B cell (primary cell): Measurements from ENCODE around the gene CD209. TPM values are rescaled to one million over a fixed set of nuclear protein-coding genes. Genes with fewer than 3 reads are reported as not detected.

Experiments used
- ATAC-seq: fragments of 200-7000 bp; cut with Tn5 transposase; one replicate; pipeline ENCODE4 v1.10.0; 2021; ENCODE audit warnings: low read depth, mild to moderate bottlenecking, moderate number of reproducible peaks, moderate library complexity
- CTCF ChIA-PET: fragments of 350-600 bp; sonication (Branson Sonifier 250); formaldehyde crosslinking; loops from one replicate; lab custom pipeline; 2021; ENCODE audit warnings: antibody characterized with exemption, inconsistent platforms; lab: Charles Lee
- POLR2A ChIA-PET: fragments of 350-600 bp; sonication (Branson Sonifier 250); formaldehyde crosslinking; loops from one replicate; lab custom pipeline; 2021; ENCODE audit warnings: antibody characterized with exemption; lab: Charles Lee
- DNase-seq: peaks from one replicate; pipeline ENCODE4 v3.0.0; 2013
- H2AFZ ChIP-seq: 2 replicates; pipeline ENCODE4 v1.6.1; 2012; ENCODE audit warnings: mild to moderate bottlenecking, low read depth, low read length; ENCODE audit not compliant: insufficient read depth, poor library complexity, severe bottlenecking
- H3K27ac ChIP-seq, 2 donors: 1 replicate in 1 of 2; 2 replicates in 1 of 2; pipeline ENCODE4 v1.5.1; 2012 to 2013; ENCODE audit warnings: low read length in 2 of 2, mild to moderate bottlenecking in 2 of 2, moderate library complexity in 1 of 2
- H3K27me3 ChIP-seq, 4 experiments: fragments of 200-600 bp in 1 of 4; sonication (generic) in 1 of 4; replicated peaks in 1 of 4; 1 replicate in 2 of 4; 2 replicates in 2 of 4; pipeline versions ENCODE4 v1.6.1 to v1.7.0; 2013 to 2016; ENCODE audit warnings: low read length in 3 of 4, mild to moderate bottlenecking in 2 of 4, mixed read lengths in 1 of 4, moderate library complexity in 1 of 4; ENCODE audit not compliant: insufficient read depth in 4 of 4, control insufficient read depth in 3 of 4; ENCODE audit errors: control extremely low read depth in 1 of 4
- H3K36me3 ChIP-seq, 2 experiments: replicated peaks in 1 of 2; 1 replicate in 1 of 2; 2 replicates in 1 of 2; pipeline versions ENCODE4 v1.6.1 to v1.7.1; 2013; ENCODE audit warnings: low read length in 1 of 2; ENCODE audit not compliant: insufficient read depth in 2 of 2, control insufficient read depth in 1 of 2; ENCODE audit errors: control extremely low read depth in 1 of 2, extremely low read depth in 1 of 2
- H3K4me1 ChIP-seq, 2 donors: fragments of 200-600 bp in 1 of 2; sonication (generic) in 1 of 2; 1 replicate in 1 of 2; 2 replicates in 1 of 2; pipeline versions ENCODE4 v1.5.1 to v1.6.1; 2013 to 2017; ENCODE audit warnings: low read length in 2 of 2; ENCODE audit not compliant: control insufficient read depth in 2 of 2, insufficient read depth in 2 of 2
- H3K4me2 ChIP-seq: replicated peaks from 2 replicates; pipeline ENCODE3; 2012; ENCODE audit warnings: mild to moderate bottlenecking, low read depth, low read length; ENCODE audit not compliant: poor library complexity, severe bottlenecking
- H3K4me3 ChIP-seq, 5 experiments: fragments of 200-600 bp in 1 of 5; sonication (generic) in 1 of 5; 1 replicate in 3 of 5; 2 replicates in 2 of 5; pipeline versions ENCODE4 v1.5.1 to v1.7.0; 2011 to 2016; ENCODE audit warnings: low read length in 4 of 5, mild to moderate bottlenecking in 4 of 5, low read depth in 2 of 5, control low read depth in 1 of 5, moderate library complexity in 1 of 5; ENCODE audit not compliant: insufficient read depth in 1 of 5; ENCODE audit errors: control extremely low read depth in 1 of 5, extremely low read depth in 1 of 5
- H3K79me2 ChIP-seq: fragments of 200-600 bp; sonication (generic); one replicate; pipeline ENCODE4 v1.6.0; 2016; ENCODE audit warnings: low read length; ENCODE audit not compliant: control insufficient read depth, insufficient read depth
- H3K9ac ChIP-seq: fragments of 200-600 bp; sonication (generic); 2 replicates; pipeline ENCODE4 v1.6.1; 2017; ENCODE audit warnings: mild to moderate bottlenecking, low read length, moderate library complexity
- H3K9me3 ChIP-seq, 3 donors: one replicate each; pipeline versions ENCODE4 v1.6.1 to v1.7.1; 2013; ENCODE audit warnings: low read length in 2 of 3; ENCODE audit not compliant: control insufficient read depth in 2 of 3, insufficient read depth in 1 of 3; ENCODE audit errors: control extremely low read depth in 1 of 3
- H4K20me1 ChIP-seq: 2 replicates; pipeline ENCODE4 v1.6.0; 2012; ENCODE audit warnings: mild to moderate bottlenecking, low read length; ENCODE audit not compliant: insufficient read depth, control insufficient read depth, poor library complexity, severe bottlenecking
- H3K27ac Mint-ChIP-seq: one replicate; pipeline ENCODE4 v1.8.0; 2021; ENCODE audit warnings: mixed read lengths
- H3K27me3 Mint-ChIP-seq: one replicate; pipeline ENCODE4 v1.8.0; 2021; ENCODE audit warnings: mixed read lengths
- H3K4me1 Mint-ChIP-seq: one replicate; pipeline ENCODE4 v1.8.0; 2021; ENCODE audit warnings: mixed read lengths
- H3K4me3 Mint-ChIP-seq: one replicate; pipeline ENCODE4 v1.8.0; 2021; ENCODE audit warnings: mixed read lengths
- H3K9me3 Mint-ChIP-seq: one replicate; pipeline ENCODE4 v1.8.0; 2022; ENCODE audit warnings: mixed read lengths; ENCODE audit not compliant: insufficient read depth
- EZH2 ChIP-seq: IDR thresholded peaks from 2 replicates; pipeline ENCODE4 v1.6.1; 2012; ENCODE audit warnings: borderline replicate concordance, low read depth, mild to moderate bottlenecking, moderate library complexity, low read length; ENCODE audit not compliant: insufficient read depth, poor library complexity, severe bottlenecking
- WGBS: methylation state at CpG from one replicate; pipeline ENCODE4 v1.1.5; 2013; ENCODE audit warnings: missing lambda C conversion rate; ENCODE audit not compliant: insufficient coverage; 5-methylcytosine and 5-hydroxymethylcytosine counted together
- intact Hi-C: fragments of 100-400 bp; cut with micrococcal nuclease; formaldehyde crosslinking; loops from one replicate; pipeline ENCODE4 v1.10.0; 2022
- polyA plus RNA-seq: library from polyadenylated mRNA; depleted of rRNA; stranded (reverse); fragments of >200 nt; gene quantifications from 2 replicates; pipeline ENCODE4 v1.2.3, GENCODE V29; 2012
- total RNA-seq, 2 donors: library from RNA; stranded (reverse); fragments of 120-200 nt in 1 of 2; gene quantifications; 1 replicate in 1 of 2; 2 replicates in 1 of 2; pipeline versions ENCODE4 v1.2.3 to v1.2.4, GENCODE V29; 2013 to 2022
- TF ChIP-seq, protein P1 (sequence below): fragments of 200-600 bp; IDR thresholded peaks from one replicate; pipeline ENCODE4 v1.8.0; 2022; ENCODE audit warnings: antibody characterized with exemption, mild to moderate bottlenecking

Gene CD209
- total and polyA plus RNA-seq, 2 donors (not counting 1 experiment from before 2014, with no cell fraction given): 0.10 TPM; not detected in 1

DNA sequence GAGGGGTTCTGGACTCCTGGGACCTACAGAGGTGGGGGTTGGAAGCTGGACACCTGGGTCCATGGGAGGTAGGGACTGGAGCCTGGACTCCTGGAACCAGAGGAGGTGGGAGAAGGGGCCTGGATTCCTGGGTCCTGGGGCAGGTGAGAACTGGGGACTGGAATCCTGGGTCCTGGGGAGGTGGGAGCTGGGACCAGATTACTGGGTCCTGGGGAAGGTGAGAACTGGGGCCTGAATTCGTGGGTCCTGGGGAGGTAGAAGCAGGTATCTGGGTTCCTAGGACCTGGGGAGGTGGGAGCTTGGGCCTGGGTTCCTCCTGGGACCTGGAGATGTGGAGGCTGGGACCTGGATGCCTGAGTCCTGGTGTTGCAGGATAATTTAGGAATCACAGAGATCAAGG lies 16.4 kb upstream of the CD209 start:
- H3K36me3 ChIP-seq: no peaks in the 10 kb centered on the region
- H3K4me3 ChIP-seq: no peak overlapping the region
- H3K4me1 ChIP-seq: peaks cover 6 to 10% of the 10 kb centered on the region in 2 donors
- H3K9me3 ChIP-seq: peaks cover 6 to 13% (median 11%) of the 10 kb centered on the region in 3 donors
- peaks cover 3% of the 10 kb centered on the region for H3K9me3 Mint-ChIP-seq
- no peak overlapping the region for H3K4me2 ChIP-seq
- peaks cover 13% of the 10 kb centered on the region for H3K4me1 Mint-ChIP-seq
- H2AFZ ChIP-seq: no peak overlapping the region
- WGBS: 50% methylated on average over 1 of the region's 1 CpG
- no peaks in the 10 kb centered on the region for H3K79me2 ChIP-seq
- ChIA-PET POLR2A (no interaction called here), CTCF (interaction anchor here (0.6 to 1.2 kb wide), 3 partner anchors 34 to 537 kb away, joined by 3 read pairs; partner anchors contain the start of gene TRAPPC5)
- no peak for ATAC-seq
- peaks cover 25% of the 10 kb centered on the region for H3K27me3 Mint-ChIP-seq
- H3K27me3 ChIP-seq: peaks cover 0 to 15% (median 4%) of the 10 kb centered on the region in 4 experiments
- intact Hi-C loops: no loop called here
- H3K27ac ChIP-seq: no peak overlapping the region
- no peaks in the 10 kb centered on the region for H4K20me1 ChIP-seq
- no peak for DNase-seq
- H3K27ac Mint-ChIP-seq: no peak overlapping the region
- TF ChIP-seq, protein P1, sequence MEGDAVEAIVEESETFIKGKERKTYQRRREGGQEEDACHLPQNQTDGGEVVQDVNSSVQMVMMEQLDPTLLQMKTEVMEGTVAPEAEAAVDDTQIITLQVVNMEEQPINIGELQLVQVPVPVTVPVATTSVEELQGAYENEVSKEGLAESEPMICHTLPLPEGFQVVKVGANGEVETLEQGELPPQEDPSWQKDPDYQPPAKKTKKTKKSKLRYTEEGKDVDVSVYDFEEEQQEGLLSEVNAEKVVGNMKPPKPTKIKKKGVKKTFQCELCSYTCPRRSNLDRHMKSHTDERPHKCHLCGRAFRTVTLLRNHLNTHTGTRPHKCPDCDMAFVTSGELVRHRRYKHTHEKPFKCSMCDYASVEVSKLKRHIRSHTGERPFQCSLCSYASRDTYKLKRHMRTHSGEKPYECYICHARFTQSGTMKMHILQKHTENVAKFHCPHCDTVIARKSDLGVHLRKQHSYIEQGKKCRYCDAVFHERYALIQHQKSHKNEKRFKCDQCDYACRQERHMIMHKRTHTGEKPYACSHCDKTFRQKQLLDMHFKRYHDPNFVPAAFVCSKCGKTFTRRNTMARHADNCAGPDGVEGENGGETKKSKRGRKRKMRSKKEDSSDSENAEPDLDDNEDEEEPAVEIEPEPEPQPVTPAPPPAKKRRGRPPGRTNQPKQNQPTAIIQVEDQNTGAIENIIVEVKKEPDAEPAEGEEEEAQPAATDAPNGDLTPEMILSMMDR: no peak
- TF ChIP-seq EZH2: no peak
- no peak overlapping the region for H3K9ac ChIP-seq
- H3K4me3 Mint-ChIP-seq: no peak overlapping the region

DNA sequence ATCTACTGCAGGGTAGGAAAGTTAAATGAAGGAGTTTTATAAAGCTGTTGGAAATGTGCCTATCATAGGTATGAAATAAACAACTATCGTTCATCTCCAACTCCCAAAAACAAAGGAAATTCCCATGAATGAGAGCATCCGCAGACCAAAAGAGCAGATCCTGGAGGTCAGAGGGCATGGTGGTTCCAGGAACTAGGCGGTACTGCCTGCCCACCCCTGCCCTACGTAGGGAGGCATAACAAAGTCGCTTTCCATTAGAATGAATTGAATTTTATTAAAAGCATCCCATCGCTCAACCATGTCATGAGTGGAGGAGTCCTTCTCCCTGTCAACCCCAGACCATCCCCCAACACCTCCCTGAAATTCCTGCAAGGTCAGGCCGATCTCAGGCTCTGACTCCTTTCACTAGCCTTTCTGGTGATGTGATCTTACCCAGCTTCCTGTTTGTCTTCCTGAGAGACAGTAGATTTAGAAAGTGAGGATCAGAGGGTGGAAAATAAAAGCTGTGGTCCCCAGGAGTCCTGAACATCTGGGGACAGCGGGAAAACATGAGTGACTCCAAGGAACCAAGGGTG lies 15.5 kb upstream of the CD209 start, which contains the start of gene CLEC4M:
Gene CLEC4M (plus strand): TSS at position 525 of the 575 bp plus-strand sequence. CDS start 24 bp downstream, at position 549.
- Histone ChIP-seq H3K4me3 (no peak within 1 kb of the TSS), H3K79me2 (no peaks in the 10 kb centered on the region), H3K9ac (no peak within 1 kb of the TSS), H3K27ac (no peak within 1 kb of the TSS), H2AFZ (no peak within 1 kb of the TSS), H3K4me1 (peaks cover 6 to 10% of the 10 kb centered on the region in 2 donors), H3K4me2 (no peak within 1 kb of the TSS), H3K9me3 (peaks cover 6 to 21% (median 14%) of the 10 kb centered on the region in 3 donors), H3K27me3 (peaks cover 0 to 15% (median 4%) of the 10 kb centered on the region in 4 experiments), H4K20me1 (no peaks in the 10 kb centered on the region), H3K36me3 (no peaks in the 10 kb centered on the region)
- intact Hi-C loops: no loop called here
- POLR2A ChIA-PET: no interaction called here
- CTCF ChIA-PET: interaction anchor here (1.2 kb wide), 1 partner anchor 35 kb away, joined by 3 read pairs; no protein-coding TSS in a partner anchor
- no peak for TF ChIP-seq EZH2
- TF ChIP-seq, protein P1: no peak
- Mint-ChIP-seq H3K4me1 (peaks cover 13% of the 10 kb centered on the region), H3K27me3 (peaks cover 20% of the 10 kb centered on the region), H3K9me3 (peaks cover 10% of the 10 kb centered on the region), H3K27ac (no peak within 1 kb of the TSS), H3K4me3 (no peak within 1 kb of the TSS)
- ATAC-seq: no peak
- WGBS: 90% methylated on average over 3 of the region's 8 CpGs
- DNase-seq: no peak
